Astrocyte (in vitro differentiated cells and primary cell): ENCODE data around the gene CRISPLD2. TPM values are rescaled to one million over a fixed set of nuclear protein-coding genes. Genes with fewer than 3 reads are reported as not detected.

ENCODE experiments used
- DNase-seq: peaks from one replicate; pipeline ENCODE4 v3.0.0-alpha.2; 2010; ENCODE audit warnings: low read depth
- FAIRE-seq: peaks from 2 replicates; lab custom pipeline; 2011; peaks lifted over from hg19 to GRCh38; lab: Jason Lieb, UNC
- H2AFZ ChIP-seq: 2 replicates; pipeline ENCODE4 v1.6.0; 2012; ENCODE audit warnings: low read depth, low read length, inconsistent platforms
- H3K27ac ChIP-seq: 2 replicates; pipeline ENCODE4 v1.5.1; 2011; ENCODE audit warnings: low read depth, low read length, inconsistent platforms
- H3K27me3 ChIP-seq: 2 replicates; pipeline ENCODE4 v1.6.0; 2011; ENCODE audit warnings: low read length, inconsistent platforms; ENCODE audit not compliant: insufficient read depth
- H3K36me3 ChIP-seq: 2 replicates; pipeline ENCODE4 v1.5.1; 2011; ENCODE audit warnings: low read length, inconsistent platforms; ENCODE audit not compliant: insufficient read depth
- H3K4me1 ChIP-seq: 2 replicates; pipeline ENCODE4 v1.5.1; 2011; ENCODE audit warnings: low read length, inconsistent platforms; ENCODE audit not compliant: insufficient read depth
- H3K4me2 ChIP-seq: 2 replicates; pipeline ENCODE4 v1.6.0; 2012; ENCODE audit warnings: low read length, inconsistent platforms
- H3K4me3 ChIP-seq: 2 replicates; pipeline ENCODE4 v1.5.1; 2011; ENCODE audit warnings: low read depth, mild to moderate bottlenecking, low read length, inconsistent platforms; ENCODE audit not compliant: insufficient read depth
- H3K79me2 ChIP-seq: 2 replicates; pipeline ENCODE4 v1.6.0; 2012; ENCODE audit warnings: mild to moderate bottlenecking, low read length, inconsistent platforms; ENCODE audit not compliant: insufficient read depth
- H3K9ac ChIP-seq: 2 replicates; pipeline ENCODE4 v1.6.0; 2012; ENCODE audit warnings: mild to moderate bottlenecking, low read length, inconsistent platforms
- H3K9me3 ChIP-seq: 2 replicates; pipeline ENCODE4 v1.5.1; 2012; ENCODE audit warnings: low read depth, mild to moderate bottlenecking, low read length, inconsistent platforms; ENCODE audit not compliant: insufficient read depth
- H4K20me1 ChIP-seq: 2 replicates; pipeline ENCODE4 v1.6.0; 2012; ENCODE audit warnings: low read length, inconsistent platforms; ENCODE audit not compliant: insufficient read depth
- H3K27ac Mint-ChIP-seq: one replicate; pipeline ENCODE4 v1.8.0; 2021; ENCODE audit warnings: mild to moderate bottlenecking, mixed read lengths; ENCODE audit not compliant: unreplicated experiment
- H3K27me3 Mint-ChIP-seq: one replicate; pipeline ENCODE4 v1.8.0; 2021; ENCODE audit warnings: low read depth, mixed read lengths; ENCODE audit not compliant: unreplicated experiment
- H3K36me3 Mint-ChIP-seq: one replicate; pipeline ENCODE4 v1.8.0; 2021; ENCODE audit warnings: low read depth, mixed read lengths; ENCODE audit not compliant: unreplicated experiment
- H3K4me1 Mint-ChIP-seq: one replicate; pipeline ENCODE4 v1.8.0; 2021; ENCODE audit warnings: low read depth, mixed read lengths; ENCODE audit not compliant: unreplicated experiment
- H3K4me3 Mint-ChIP-seq: one replicate; pipeline ENCODE4 v1.8.0; 2021; ENCODE audit warnings: mild to moderate bottlenecking, moderate library complexity, mixed read lengths; ENCODE audit not compliant: unreplicated experiment
- H3K9me3 Mint-ChIP-seq: one replicate; pipeline ENCODE4 v1.8.0; 2021; ENCODE audit warnings: mild to moderate bottlenecking, mixed read lengths; ENCODE audit not compliant: unreplicated experiment
- EZH2 ChIP-seq: IDR thresholded peaks from 2 replicates; pipeline ENCODE4 v1.6.1; 2012; ENCODE audit warnings: mild to moderate bottlenecking, low read length, inconsistent platforms; ENCODE audit not compliant: insufficient read depth
- total RNA-seq: library from RNA; stranded (reverse); gene quantifications from 2 replicates; pipeline ENCODE4 v1.2.1, GENCODE V29; 2021
- TF ChIP-seq, protein P1 (sequence below): IDR thresholded peaks from 2 replicates; pipeline ENCODE4 v1.5.1; 2011; ENCODE audit warnings: low read depth, mild to moderate bottlenecking, inconsistent platforms, low read length, moderate library complexity; ENCODE audit not compliant: insufficient read depth

CRISPLD2 gene
- total RNA-seq, 1 donor from 2014 or later: 1.8 TPM

DNA sequence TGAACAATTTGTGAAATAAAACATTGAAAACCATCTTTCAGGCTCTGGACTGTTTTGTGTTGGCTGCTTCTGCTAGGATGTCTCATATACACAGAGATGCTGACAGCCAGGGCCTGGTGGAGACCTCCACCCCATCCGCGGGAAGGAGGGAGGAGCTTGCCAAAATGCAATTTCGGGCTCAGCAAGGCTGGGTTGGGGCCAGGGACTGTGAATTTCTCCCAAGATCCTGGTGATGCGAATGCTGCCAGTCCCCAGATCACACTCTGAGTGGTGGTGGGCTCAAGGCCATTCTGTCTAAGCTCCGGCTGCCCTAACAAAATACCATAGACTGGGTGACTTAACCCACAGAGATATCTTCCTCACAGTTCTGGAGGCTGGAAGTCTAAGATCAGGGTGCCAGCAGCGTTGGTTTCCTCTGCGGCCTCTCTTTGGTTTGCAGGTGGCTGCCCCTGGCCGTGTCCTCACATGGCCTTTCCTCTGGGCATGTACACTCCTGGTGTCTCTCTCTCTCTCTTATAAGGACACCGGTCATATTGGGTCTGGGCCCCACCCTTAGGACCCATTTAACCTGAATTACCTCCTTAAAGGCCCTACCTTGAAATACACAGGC lies 89.8 kb downstream of the CRISPLD2 start:
- peaks cover 31% of the 10 kb centered on the region for H3K27me3 Mint-ChIP-seq
- no peak for FAIRE-seq
- no peak overlapping the region for H3K27ac Mint-ChIP-seq
- TF ChIP-seq EZH2: no peak
- TF ChIP-seq, protein P1, sequence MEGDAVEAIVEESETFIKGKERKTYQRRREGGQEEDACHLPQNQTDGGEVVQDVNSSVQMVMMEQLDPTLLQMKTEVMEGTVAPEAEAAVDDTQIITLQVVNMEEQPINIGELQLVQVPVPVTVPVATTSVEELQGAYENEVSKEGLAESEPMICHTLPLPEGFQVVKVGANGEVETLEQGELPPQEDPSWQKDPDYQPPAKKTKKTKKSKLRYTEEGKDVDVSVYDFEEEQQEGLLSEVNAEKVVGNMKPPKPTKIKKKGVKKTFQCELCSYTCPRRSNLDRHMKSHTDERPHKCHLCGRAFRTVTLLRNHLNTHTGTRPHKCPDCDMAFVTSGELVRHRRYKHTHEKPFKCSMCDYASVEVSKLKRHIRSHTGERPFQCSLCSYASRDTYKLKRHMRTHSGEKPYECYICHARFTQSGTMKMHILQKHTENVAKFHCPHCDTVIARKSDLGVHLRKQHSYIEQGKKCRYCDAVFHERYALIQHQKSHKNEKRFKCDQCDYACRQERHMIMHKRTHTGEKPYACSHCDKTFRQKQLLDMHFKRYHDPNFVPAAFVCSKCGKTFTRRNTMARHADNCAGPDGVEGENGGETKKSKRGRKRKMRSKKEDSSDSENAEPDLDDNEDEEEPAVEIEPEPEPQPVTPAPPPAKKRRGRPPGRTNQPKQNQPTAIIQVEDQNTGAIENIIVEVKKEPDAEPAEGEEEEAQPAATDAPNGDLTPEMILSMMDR: no peak
- no peaks in the 10 kb centered on the region for H3K79me2 ChIP-seq
- H3K4me1 ChIP-seq: no peaks in the 10 kb centered on the region
- no peak for DNase-seq
- no peaks in the 10 kb centered on the region for H3K36me3 Mint-ChIP-seq
- no peaks in the 10 kb centered on the region for H3K9me3 ChIP-seq
- H3K9ac ChIP-seq: no peak overlapping the region
- H2AFZ ChIP-seq: no peak overlapping the region
- no peaks in the 10 kb centered on the region for H3K9me3 Mint-ChIP-seq
- no peak overlapping the region for H3K4me3 ChIP-seq
- H3K27ac ChIP-seq: no peak overlapping the region
- H3K36me3 ChIP-seq: no peaks in the 10 kb centered on the region
- peaks cover 2% of the 10 kb centered on the region for H3K27me3 ChIP-seq
- no peaks in the 10 kb centered on the region for H4K20me1 ChIP-seq
- no peak overlapping the region for H3K4me2 ChIP-seq
- H3K4me1 Mint-ChIP-seq: peaks cover 12% of the 10 kb centered on the region
- no peak overlapping the region for H3K4me3 Mint-ChIP-seq

DNA sequence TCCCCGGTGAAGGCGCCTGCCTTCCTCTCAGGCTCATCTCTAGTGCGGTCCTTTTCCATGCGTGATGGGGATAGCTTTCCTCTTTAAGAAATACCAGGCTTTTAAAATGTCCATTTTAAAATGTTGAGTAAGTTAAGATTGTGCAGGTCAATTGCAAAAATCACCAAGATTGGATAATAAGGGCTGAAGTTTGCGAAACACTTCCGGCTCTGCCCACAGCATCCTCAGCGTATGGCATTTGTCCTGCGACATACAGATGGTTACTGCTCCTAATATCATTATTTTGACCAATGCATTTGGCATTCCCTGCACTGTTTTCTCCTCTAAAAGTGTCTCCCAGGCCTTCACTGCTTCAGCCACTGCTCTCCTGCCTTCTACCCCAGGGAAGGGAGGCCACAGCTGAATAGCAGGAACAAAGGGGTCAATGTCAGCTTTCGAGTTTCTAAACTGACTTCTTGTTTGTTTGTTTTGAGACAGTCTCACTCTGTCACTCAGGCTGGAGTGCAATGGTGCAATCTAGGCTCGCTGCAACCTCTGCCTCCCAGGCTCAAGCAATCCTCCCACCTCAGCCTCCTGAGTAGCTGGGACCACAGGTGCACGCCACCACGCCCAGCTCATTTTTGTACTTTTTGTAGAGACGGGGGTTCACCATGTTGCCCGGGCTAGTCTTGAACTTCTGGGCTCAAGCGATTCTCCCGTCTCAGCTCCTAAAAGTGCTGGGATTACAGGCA lies 91.9 kb downstream of the CRISPLD2 start:
- Histone ChIP-seq H4K20me1 (no peaks in the 10 kb centered on the region), H2AFZ (no peak overlapping the region), H3K4me3 (no peak overlapping the region), H3K27me3 (peaks cover 14% of the 10 kb centered on the region), H3K4me2 (no peak overlapping the region), H3K9ac (no peak overlapping the region), H3K79me2 (no peaks in the 10 kb centered on the region), H3K9me3 (no peaks in the 10 kb centered on the region), H3K36me3 (no peaks in the 10 kb centered on the region), H3K4me1 (no peaks in the 10 kb centered on the region), H3K27ac (no peak overlapping the region)
- Mint-ChIP-seq H3K27ac (no peak overlapping the region), H3K27me3 (peaks cover 39% of the 10 kb centered on the region), H3K4me3 (no peak overlapping the region), H3K36me3 (no peaks in the 10 kb centered on the region), H3K9me3 (no peaks in the 10 kb centered on the region), H3K4me1 (peaks cover 12% of the 10 kb centered on the region)
- FAIRE-seq: no peak
- TF ChIP-seq, protein P1: no peak
- TF ChIP-seq EZH2: no peak
- no peak for DNase-seq

DNA sequence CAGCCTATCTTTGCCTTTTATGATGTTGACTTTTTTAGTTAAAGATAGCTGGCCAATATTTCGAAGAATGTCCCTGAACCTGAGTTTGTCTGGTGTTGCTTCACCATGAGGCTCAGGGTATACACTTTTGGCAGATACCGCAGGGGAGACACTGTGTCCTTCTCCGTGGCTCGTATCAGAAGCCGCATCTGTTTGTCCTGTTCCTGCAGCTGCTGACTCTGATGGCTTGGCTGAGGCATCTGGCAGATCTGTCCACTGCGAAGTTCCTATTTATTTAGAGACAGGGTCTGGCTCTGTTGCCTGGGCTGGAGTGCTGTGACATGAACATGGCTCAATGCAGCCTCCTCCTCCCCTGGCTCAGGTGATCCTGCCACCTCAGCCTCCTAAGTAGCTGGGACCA lies 93.5 kb downstream of the CRISPLD2 start:
- Mint-ChIP-seq H3K36me3 (no peaks in the 10 kb centered on the region), H3K27me3 (peaks cover 54% of the 10 kb centered on the region), H3K4me1 (peaks cover 5% of the 10 kb centered on the region), H3K27ac (no peak overlapping the region), H3K4me3 (no peak overlapping the region), H3K9me3 (no peaks in the 10 kb centered on the region)
- Histone ChIP-seq H3K36me3 (no peaks in the 10 kb centered on the region), H3K4me3 (no peak overlapping the region), H3K27ac (no peak overlapping the region), H4K20me1 (no peaks in the 10 kb centered on the region), H3K79me2 (no peaks in the 10 kb centered on the region), H3K4me1 (no peaks in the 10 kb centered on the region), H3K9ac (no peak overlapping the region), H3K9me3 (no peaks in the 10 kb centered on the region), H3K27me3 (peaks cover 27% of the 10 kb centered on the region), H3K4me2 (no peak overlapping the region), H2AFZ (no peak overlapping the region)
- TF ChIP-seq EZH2: no peak
- TF ChIP-seq, protein P1: no peak
- FAIRE-seq: no peak
- DNase-seq: no peak
